ENCODE results near the gene HNRNPAB. TPM values are rescaled to one million over a fixed set of nuclear protein-coding genes. Genes with fewer than 3 reads are reported as not detected.

Gene HNRNPAB
- total and polyA plus RNA-seq, 8 donors, result 24.5 to 61.6 (median 46.2) TPM

DNA sequence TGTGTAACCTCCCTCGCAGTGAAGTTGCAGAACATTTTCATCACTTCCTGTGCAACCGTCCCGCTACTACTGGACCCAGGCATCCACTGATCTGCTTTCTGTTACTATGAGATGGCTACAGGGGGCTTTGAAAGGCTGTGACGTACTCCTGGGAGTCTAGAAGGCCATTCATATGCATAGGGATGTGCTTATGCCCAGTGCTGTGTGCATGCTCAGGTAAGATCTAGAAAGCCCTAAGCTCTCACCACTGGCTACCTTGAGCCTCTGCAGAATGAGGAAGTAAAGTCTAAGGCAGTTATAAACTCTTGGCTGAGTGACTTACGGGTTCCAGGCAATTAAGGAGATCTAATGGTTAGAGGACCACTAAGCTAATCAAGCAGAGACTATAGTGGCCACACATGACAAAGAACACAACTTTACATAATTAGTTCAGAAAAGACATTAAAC is 11.8 kb downstream of the HNRNPAB start:
- Histone ChIP-seq H3K4me1 (no peaks in the 10 kb centered on the region), H3K27me3 (no peaks in the 10 kb centered on the region), H3K36me3 (peaks cover 0 to 41% (median 24%) of the 10 kb centered on the region in 3 donors), H3K4me3 (no peak overlapping the region), H3K9me3 (no peaks in the 10 kb centered on the region), H3K27ac (no peak overlapping the region)
- TF ChIP-seq CTCF (IDR thresholded peaks at IDR 0.05), result no peak
- DNase-seq (no peak), FAIRE-seq (no peak), ATAC-seq (no peak)
- intact Hi-C loops (cut with DNase I), result no loop called here
- WGBS, 2 donors, result 93 to 95% methylated on average over 5 of the region's 5 CpGs

- H3K9me3 ChIP-seq, result no peaks in the 10 kb centered on the region
- peaks cover 0 to 34% (median 18%) of the 10 kb centered on the region in 3 donors for H3K36me3 ChIP-seq
- H3K4me1 ChIP-seq, result no peaks in the 10 kb centered on the region
- intact Hi-C loops (cut with DNase I), result no loop called here
- H3K27ac ChIP-seq, result no peak overlapping the region
- no peak overlapping the region for H3K4me3 ChIP-seq
- WGBS, 2 donors, result 91 to 96% methylated on average over 3 of the region's 3 CpGs
- ATAC-seq, result no peak
- TF ChIP-seq CTCF (IDR thresholded peaks at IDR 0.05), result no peak
- no peaks in the 10 kb centered on the region for H3K27me3 ChIP-seq
- DNase-seq, result no peak
- no peak for FAIRE-seq
These were observed 12.4 kb downstream of the HNRNPAB start for GRCh38 chr5:178216779-178217178.

GRCh38 chr5:178218237-178218776 is 14.0 kb downstream of the HNRNPAB start:
- no peak overlapping the region for H3K27ac ChIP-seq
- H3K9me3 ChIP-seq, result no peaks in the 10 kb centered on the region
- H3K4me3 ChIP-seq, result no peak overlapping the region
- peaks cover 0 to 21% (median 7%) of the 10 kb centered on the region in 3 donors for H3K36me3 ChIP-seq
- intact Hi-C loops (cut with DNase I), result no loop called here
- TF ChIP-seq CTCF (IDR thresholded peaks at IDR 0.05), result no peak
- H3K4me1 ChIP-seq, result no peaks in the 10 kb centered on the region
- ATAC-seq (no peak), FAIRE-seq (no peak), DNase-seq (no peak)
- WGBS, 2 donors, result 71 to 75% methylated on average over 5 of the region's 5 CpGs
- H3K27me3 ChIP-seq, result no peaks in the 10 kb centered on the region

- DNase-seq (no peak), ATAC-seq (no peak), FAIRE-seq (no peak)
- no peak overlapping the region for H3K27ac ChIP-seq
- H3K4me1 ChIP-seq, result no peaks in the 10 kb centered on the region
- no peaks in the 10 kb centered on the region for H3K27me3 ChIP-seq
- no peak for TF ChIP-seq CTCF (IDR thresholded peaks at IDR 0.05)
- H3K36me3 ChIP-seq, result peaks cover 0 to 20% (median 7%) of the 10 kb centered on the region in 3 donors
- WGBS, 2 donors, result 82% methylated on average over 3 of the region's 3 CpGs
- H3K4me3 ChIP-seq, result no peak overlapping the region
- no peaks in the 10 kb centered on the region for H3K9me3 ChIP-seq
- intact Hi-C loops (cut with DNase I), result no loop called here
These were observed 14.5 kb downstream of the HNRNPAB start for GRCh38 chr5:178218827-178219226.

GRCh38 chr5:178221282-178221681 is 16.9 kb downstream of the HNRNPAB start:
- intact Hi-C loops (cut with DNase I), result no loop called here
- no peak overlapping the region for H3K4me3 ChIP-seq
- no peaks in the 10 kb centered on the region for H3K4me1 ChIP-seq
- FAIRE-seq (no peak), DNase-seq (no peak), ATAC-seq (no peak)
- TF ChIP-seq CTCF (IDR thresholded peaks at IDR 0.05), result no peak
- WGBS, 2 donors, result 80 to 84% methylated on average over 3 of the region's 3 CpGs
- H3K36me3 ChIP-seq, result peaks cover 0 to 5% (median 0%) of the 10 kb centered on the region in 3 donors
- H3K27ac ChIP-seq, result no peak overlapping the region
- no peaks in the 10 kb centered on the region for H3K27me3 ChIP-seq
- no peaks in the 10 kb centered on the region for H3K9me3 ChIP-seq
